Upper lobe of right lung (tissue), 1 donor: ENCODE results near the gene NFIX. TPM values are rescaled to one million over a fixed set of nuclear protein-coding genes. Genes with fewer than 3 reads are reported as not detected.

Experiments
- ATAC-seq: fragments of 200-7000 bp; cut with Tn5 transposase; one replicate; pipeline ENCODE4 v1.9.1; 2020; ENCODE audit warnings: mild to moderate bottlenecking, moderate library complexity
- DNase-seq: peaks from one replicate; pipeline ENCODE4 v3.0.0-alpha.2; 2020
- H3K27ac ChIP-seq: fragments of 200-600 bp; one replicate; pipeline ENCODE4 v1.8.0; 2022
- H3K27me3 ChIP-seq: fragments of 200-600 bp; one replicate; pipeline ENCODE4 v1.8.0; 2022; ENCODE audit warnings: mild to moderate bottlenecking
- H3K36me3 ChIP-seq: fragments of 200-600 bp; one replicate; pipeline ENCODE4 v1.8.0; 2022
- H3K4me1 ChIP-seq: fragments of 200-600 bp; one replicate; pipeline ENCODE4 v1.8.0; 2022
- H3K4me3 ChIP-seq: fragments of 200-600 bp; one replicate; pipeline ENCODE4 v1.8.0; 2022; ENCODE audit warnings: mild to moderate bottlenecking
- H3K9me3 ChIP-seq: fragments of 200-600 bp; one replicate; pipeline ENCODE4 v1.8.0; 2022
- intact Hi-C: fragments of 100-400 bp; cut with DNase I; formaldehyde crosslinking; loops from one replicate; pipeline ENCODE4 v1.11.0; 2022
- total RNA-seq: library from RNA; stranded (reverse); fragmentation: NEBNext Ultra II Directional; extraction: Animal tissue kit (Norgen Biotek cat#: 25700); gene quantifications from one replicate; pipeline ENCODE4 v1.2.1, GENCODE V29; 2021
- TF ChIP-seq, protein P1 (sequence below): fragments of 200-600 bp; IDR thresholded peaks from one replicate; pipeline ENCODE4 v1.8.0; 2022; ENCODE audit warnings: antibody characterized with exemption
- donor health status: DM: no; HTN: yes; CAD: no; lungs with severe emphysema.

The NFIX gene
- total RNA-seq, 1 donor from 2014 or later = 168 TPM

DNA sequence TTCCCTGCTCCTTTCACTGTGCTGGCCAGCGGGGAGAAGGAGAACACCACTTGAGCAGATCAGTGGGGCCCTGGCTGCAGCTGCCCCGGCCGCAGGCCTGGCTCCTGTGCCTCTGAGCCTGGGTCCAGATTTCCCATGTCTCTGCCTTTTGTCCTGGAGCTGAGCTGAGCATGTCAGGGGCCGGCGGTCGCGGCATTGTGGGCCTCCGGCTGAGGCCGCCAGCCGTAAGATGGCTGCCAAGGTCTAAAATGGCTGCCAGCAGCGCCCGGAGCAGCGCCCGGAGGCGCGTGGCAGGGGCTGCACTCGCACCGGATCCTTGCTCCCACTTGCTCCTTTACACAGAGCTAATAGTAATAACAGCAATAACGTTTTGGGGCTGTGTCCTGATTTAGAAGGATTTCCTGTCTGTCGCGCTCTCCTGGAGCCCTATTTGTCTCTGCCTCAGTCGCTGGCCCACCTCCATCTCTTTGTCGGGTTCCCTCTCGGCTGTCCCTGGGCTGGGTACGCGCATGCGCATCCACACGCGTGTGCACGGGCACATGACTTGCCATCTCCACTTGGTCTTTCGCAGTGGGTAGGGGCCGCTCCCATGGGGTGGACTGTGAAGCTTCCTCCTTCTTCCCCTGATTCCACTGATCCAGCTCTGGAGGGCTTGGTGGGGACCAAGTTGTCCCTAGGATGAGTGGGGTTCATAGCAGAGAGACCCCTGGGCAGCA is 75.3 kb downstream of the NFIX start:
- intact Hi-C loops = no loop called here
- DNase-seq (no peak), ATAC-seq (no peak)
- H3K36me3 ChIP-seq = peaks cover 11% of the 10 kb centered on the region
- H3K4me1 ChIP-seq = peaks cover 29% of the 10 kb centered on the region
- H3K4me3 ChIP-seq = no peak overlapping the region
- H3K9me3 ChIP-seq = no peaks in the 10 kb centered on the region
- no peak overlapping the region for H3K27ac ChIP-seq
- TF ChIP-seq, protein P1, sequence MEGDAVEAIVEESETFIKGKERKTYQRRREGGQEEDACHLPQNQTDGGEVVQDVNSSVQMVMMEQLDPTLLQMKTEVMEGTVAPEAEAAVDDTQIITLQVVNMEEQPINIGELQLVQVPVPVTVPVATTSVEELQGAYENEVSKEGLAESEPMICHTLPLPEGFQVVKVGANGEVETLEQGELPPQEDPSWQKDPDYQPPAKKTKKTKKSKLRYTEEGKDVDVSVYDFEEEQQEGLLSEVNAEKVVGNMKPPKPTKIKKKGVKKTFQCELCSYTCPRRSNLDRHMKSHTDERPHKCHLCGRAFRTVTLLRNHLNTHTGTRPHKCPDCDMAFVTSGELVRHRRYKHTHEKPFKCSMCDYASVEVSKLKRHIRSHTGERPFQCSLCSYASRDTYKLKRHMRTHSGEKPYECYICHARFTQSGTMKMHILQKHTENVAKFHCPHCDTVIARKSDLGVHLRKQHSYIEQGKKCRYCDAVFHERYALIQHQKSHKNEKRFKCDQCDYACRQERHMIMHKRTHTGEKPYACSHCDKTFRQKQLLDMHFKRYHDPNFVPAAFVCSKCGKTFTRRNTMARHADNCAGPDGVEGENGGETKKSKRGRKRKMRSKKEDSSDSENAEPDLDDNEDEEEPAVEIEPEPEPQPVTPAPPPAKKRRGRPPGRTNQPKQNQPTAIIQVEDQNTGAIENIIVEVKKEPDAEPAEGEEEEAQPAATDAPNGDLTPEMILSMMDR = no peak
- no peaks in the 10 kb centered on the region for H3K27me3 ChIP-seq

- Histone ChIP-seq H3K9me3 (no peaks in the 10 kb centered on the region), H3K27me3 (no peaks in the 10 kb centered on the region), H3K27ac (no peak overlapping the region), H3K4me1 (peaks cover 26% of the 10 kb centered on the region), H3K36me3 (peaks cover 17% of the 10 kb centered on the region), H3K4me3 (no peak overlapping the region)
- intact Hi-C loops = no loop called here
- ATAC-seq (no peak), DNase-seq (no peak)
- TF ChIP-seq, protein P1 = no peak
Observed at GRCh38 chr19:13071444-13072187, 76.3 kb downstream of the NFIX start.

GRCh38 chr19:13072188-13072908 is 77.1 kb downstream of the NFIX start:
- TF ChIP-seq, protein P1 = no peak
- no peaks in the 10 kb centered on the region for H3K27me3 ChIP-seq
- H3K9me3 ChIP-seq = no peaks in the 10 kb centered on the region
- intact Hi-C loops = no loop called here
- peaks cover 17% of the 10 kb centered on the region for H3K36me3 ChIP-seq
- peaks cover 28% of the 10 kb centered on the region for H3K4me1 ChIP-seq
- ATAC-seq = no peak
- no peak overlapping the region for H3K27ac ChIP-seq
- no peak overlapping the region for H3K4me3 ChIP-seq
- DNase-seq = no peak

GRCh38 chr19:13073263-13073662 is 78.0 kb downstream of the NFIX start:
- intact Hi-C loops = no loop called here

DNA sequence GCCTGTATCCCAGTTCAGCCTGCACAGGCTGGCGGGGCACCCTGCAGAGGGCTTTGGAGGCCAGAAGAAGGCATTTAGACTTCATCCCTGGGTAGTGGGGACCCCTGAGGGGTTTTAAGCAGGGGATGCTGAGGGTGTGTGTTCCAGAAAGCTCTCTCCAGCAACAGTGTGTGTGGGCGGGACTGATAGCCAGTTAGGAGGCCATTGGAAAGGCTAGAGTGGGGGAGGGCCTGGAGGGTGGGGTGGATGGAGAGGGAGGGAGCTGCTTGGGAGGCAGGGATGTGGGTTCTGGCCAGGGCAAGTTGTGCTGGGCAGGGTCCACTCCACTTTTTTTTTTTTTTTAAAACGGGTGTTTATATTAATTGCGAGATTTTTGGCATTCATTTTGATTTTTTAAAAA is 79.1 kb downstream of the NFIX start:
- intact Hi-C loops = no loop called here
- Histone ChIP-seq H3K9me3 (no peaks in the 10 kb centered on the region), H3K27me3 (no peaks in the 10 kb centered on the region), H3K27ac (no peak overlapping the region), H3K4me1 (peaks cover 38% of the 10 kb centered on the region), H3K36me3 (peaks cover 35% of the 10 kb centered on the region), H3K4me3 (no peak overlapping the region)
- DNase-seq (no peak), ATAC-seq (no peak)
- TF ChIP-seq, protein P1 = no peak

More at GRCh38 chr19:13073263-13073662, 78.0 kb downstream of the NFIX start:
- Histone ChIP-seq H3K4me1 (peaks cover 28% of the 10 kb centered on the region), H3K4me3 (no peak overlapping the region), H3K27ac (no peak overlapping the region), H3K9me3 (no peaks in the 10 kb centered on the region), H3K36me3 (peaks cover 24% of the 10 kb centered on the region), H3K27me3 (no peaks in the 10 kb centered on the region)
- no peak for ATAC-seq
- DNase-seq = no peak
- TF ChIP-seq, protein P1 = no peak
